HEK293 (cell line): ENCODE measurements around the gene PDK2.
A peak's percentile ranks its signal among the peaks of the same experiment; 100 is the strongest.

Experiments
- CTCF ChIA-PET: fragments of 350-600 bp; formaldehyde crosslinking; extraction: SDS; loops from one replicate; lab custom pipeline; 2021; ENCODE audit warnings: antibody characterized with exemption; lab: Yijun Ruan, JAX
- POLR2A ChIA-PET: fragments of 300-600 bp; formaldehyde crosslinking; extraction: SDS; loops from one replicate; lab custom pipeline; 2020; ENCODE audit warnings: antibody characterized with exemption, inconsistent platforms; lab: Yijun Ruan, JAX
- H3K27ac ChIP-seq: fragments of 200-500 bp; sonication (Bioruptor generic); 2 replicates; pipeline ENCODE4 v1.5.1; 2014; ENCODE audit warnings: low read depth, low read length, control low read depth, inconsistent platforms; ENCODE audit errors: extremely low read depth
- H3K36me3 ChIP-seq, 2 experiments: fragments of 200-500 bp in 1 of 2; sonication (Bioruptor generic) in 1 of 2; 1 replicate in 1 of 2; 2 replicates in 1 of 2; pipeline ENCODE4 v1.5.1; 2014 to 2017; ENCODE audit warnings: inconsistent platforms in 2 of 2, low read length in 2 of 2; ENCODE audit not compliant: control insufficient read depth in 2 of 2, insufficient read depth in 1 of 2
- H3K4me1 ChIP-seq: fragments of 200-500 bp; sonication (Bioruptor generic); 2 replicates; pipeline ENCODE4 v1.5.1; 2014; ENCODE audit warnings: mild to moderate bottlenecking, low read length, inconsistent platforms; ENCODE audit not compliant: control insufficient read depth, insufficient read depth
- H3K4me3 ChIP-seq: 2 replicates; pipeline ENCODE4 v1.5.1; 2011; ENCODE audit warnings: low read depth, mild to moderate bottlenecking, control low read depth, low read length, moderate library complexity
- H3K9me3 ChIP-seq: fragments of 200-500 bp; sonication (Bioruptor generic); 2 replicates; pipeline ENCODE4 v1.5.1; 2014; ENCODE audit warnings: low read depth, low read length, inconsistent platforms; ENCODE audit not compliant: control insufficient read depth, insufficient read depth
- EGR2 ChIP-seq: fragments of 450-650 bp; formaldehyde crosslinking; IDR thresholded peaks from 2 replicates; pipeline ENCODE4 v1.5.1; 2016; ENCODE audit warnings: low read depth, missing biosample characterization, missing genetic modification characterization
- GFI1B ChIP-seq: fragments of 450-650 bp; formaldehyde crosslinking; IDR thresholded peaks from 2 replicates; pipeline ENCODE4 v1.5.1; 2016; ENCODE audit warnings: missing biosample characterization, missing genetic modification characterization
- GLI4 ChIP-seq: fragments of 450-650 bp; formaldehyde crosslinking; IDR thresholded peaks from 2 replicates; pipeline ENCODE4 v1.5.1; 2016; ENCODE audit warnings: missing biosample characterization, missing genetic modification characterization
- GLIS2 ChIP-seq: fragments of 450-650 bp; formaldehyde crosslinking; IDR thresholded peaks from 2 replicates; pipeline ENCODE4 v1.5.1; 2016; ENCODE audit warnings: missing biosample characterization, missing genetic modification characterization
- KLF7 ChIP-seq: fragments of 450-650 bp; formaldehyde crosslinking; IDR thresholded peaks from 2 replicates; pipeline ENCODE4 v1.5.1; 2016; ENCODE audit warnings: missing biosample characterization, missing genetic modification characterization, borderline replicate concordance
- OSR2 ChIP-seq: fragments of 450-650 bp; formaldehyde crosslinking; IDR thresholded peaks from 2 replicates; pipeline ENCODE4 v1.5.1; 2016; ENCODE audit warnings: missing biosample characterization, missing genetic modification characterization
- SP2 ChIP-seq: fragments of 450-650 bp; formaldehyde crosslinking; IDR thresholded peaks from 2 replicates; pipeline ENCODE4 v1.5.1; 2016; ENCODE audit warnings: missing biosample characterization, missing genetic modification characterization
- SP3 ChIP-seq: fragments of 450-650 bp; formaldehyde crosslinking; IDR thresholded peaks from 2 replicates; pipeline ENCODE4 v1.5.1; 2016; ENCODE audit warnings: missing biosample characterization, missing genetic modification characterization
- ZBTB17 ChIP-seq: fragments of 450-650 bp; formaldehyde crosslinking; IDR thresholded peaks from 2 replicates; pipeline ENCODE4 v1.5.1; 2016; ENCODE audit warnings: missing biosample characterization, missing genetic modification characterization
- ZBTB48 ChIP-seq: fragments of 450-650 bp; formaldehyde crosslinking; IDR thresholded peaks from 2 replicates; pipeline ENCODE4 v1.5.1; 2016; ENCODE audit warnings: missing biosample characterization, missing genetic modification characterization
- ZFHX2 ChIP-seq: fragments of 450-650 bp; formaldehyde crosslinking; conservative IDR thresholded peaks from 2 replicates; pipeline ENCODE4 v1.5.1; 2016; ENCODE audit warnings: missing biosample characterization, missing genetic modification characterization
- ZNF140 ChIP-seq: fragments of 450-650 bp; formaldehyde crosslinking; IDR thresholded peaks from 2 replicates; pipeline ENCODE4 v1.5.1; 2016; ENCODE audit warnings: missing biosample characterization, missing genetic modification characterization
- ZNF2 ChIP-seq: fragments of 450-650 bp; formaldehyde crosslinking; IDR thresholded peaks from 2 replicates; pipeline ENCODE4 v1.5.1; 2016; ENCODE audit warnings: missing biosample characterization, missing genetic modification characterization
- ZNF341 ChIP-seq: fragments of 450-650 bp; formaldehyde crosslinking; IDR thresholded peaks from 2 replicates; pipeline ENCODE4; 2016; ENCODE audit warnings: low read depth, missing biosample characterization, missing genetic modification characterization
- ZNF350 ChIP-seq: fragments of 450-650 bp; formaldehyde crosslinking; IDR thresholded peaks from 2 replicates; pipeline ENCODE4 v1.5.0; 2017; ENCODE audit warnings: missing biosample characterization, mild to moderate bottlenecking, missing genetic modification characterization
- ZNF366 ChIP-seq: fragments of 450-650 bp; formaldehyde crosslinking; conservative IDR thresholded peaks from 2 replicates; pipeline ENCODE4 v1.5.1; 2016; ENCODE audit warnings: missing biosample characterization, missing genetic modification characterization
- ZNF521 ChIP-seq: fragments of 450-650 bp; formaldehyde crosslinking; IDR thresholded peaks from 2 replicates; pipeline ENCODE4 v1.5.1; 2017; ENCODE audit warnings: missing biosample characterization, mild to moderate bottlenecking, missing genetic modification characterization
- ZNF596 ChIP-seq: fragments of 450-650 bp; IDR thresholded peaks from 2 replicates; pipeline ENCODE4 v1.5.0; 2018; ENCODE audit warnings: missing biosample characterization, mild to moderate bottlenecking, missing genetic modification characterization, moderate library complexity
- ZNF600 ChIP-seq: fragments of 450-650 bp; formaldehyde crosslinking; IDR thresholded peaks from 2 replicates; pipeline ENCODE4 v1.5.1; 2016; ENCODE audit warnings: missing biosample characterization, missing genetic modification characterization
- ZSCAN23 ChIP-seq: fragments of 450-650 bp; formaldehyde crosslinking; IDR thresholded peaks from 2 replicates; pipeline ENCODE4 v1.5.1; 2016; ENCODE audit warnings: missing biosample characterization, missing genetic modification characterization
- ZSCAN30 ChIP-seq: fragments of 450-650 bp; IDR thresholded peaks from 2 replicates; pipeline ENCODE4 v1.5.1; 2018; ENCODE audit warnings: missing biosample characterization, mild to moderate bottlenecking, missing genetic modification characterization, moderate library complexity
- TF ChIP-seq, protein P1 (sequence below): fragments of 450-650 bp; formaldehyde crosslinking; IDR thresholded peaks from 2 replicates; pipeline ENCODE4 v1.5.1; 2017; ENCODE audit warnings: missing biosample characterization, mild to moderate bottlenecking, missing genetic modification characterization, moderate library complexity
- TF ChIP-seq, protein P2 (sequence below): fragments of 450-650 bp; formaldehyde crosslinking; IDR thresholded peaks from 2 replicates; pipeline ENCODE4 v1.5.0; 2017; ENCODE audit warnings: missing biosample characterization, missing genetic modification characterization, borderline replicate concordance
- TF ChIP-seq, protein P3 (sequence below): fragments of 450-650 bp; formaldehyde crosslinking; IDR thresholded peaks from 2 replicates; pipeline ENCODE4 v1.5.1; 2016; ENCODE audit warnings: missing biosample characterization, missing genetic modification characterization

PDK2 gene

DNA sequence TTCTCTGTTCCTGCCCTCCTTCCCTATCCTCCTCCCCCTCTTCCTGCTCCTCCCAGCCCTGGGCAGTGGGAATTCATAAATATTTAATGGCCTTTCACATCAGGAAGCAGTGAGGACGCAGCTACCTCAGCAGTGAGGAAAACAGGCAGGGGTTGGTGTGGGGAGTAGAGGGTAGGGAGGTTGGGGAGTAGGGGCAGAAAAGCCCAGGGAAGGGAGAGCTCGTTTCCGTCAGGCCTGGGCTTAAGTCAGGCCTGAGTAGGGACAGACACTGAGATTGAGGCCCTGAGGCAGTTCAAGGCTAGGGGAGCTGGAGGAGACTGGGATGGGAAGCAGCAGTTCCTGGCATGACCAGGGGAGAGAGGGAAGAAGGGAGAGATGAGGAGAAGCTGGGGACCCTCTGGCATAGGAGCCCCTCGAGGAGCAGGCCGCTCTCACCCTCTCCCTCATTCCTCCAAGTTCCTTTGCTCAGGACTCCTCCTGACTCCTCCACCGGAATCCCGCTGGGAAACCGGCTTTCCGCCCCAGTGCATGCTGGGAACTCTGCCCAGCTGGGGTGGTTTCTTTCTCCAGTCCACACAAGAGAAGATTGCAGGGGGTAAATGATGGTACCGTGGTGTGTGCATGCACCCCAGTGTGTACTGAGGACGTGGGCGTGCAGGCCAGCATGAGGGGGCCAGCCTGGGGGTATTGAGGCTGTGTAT, 28.6 kb downstream of the PDK2 start (continued):
- TF ChIP-seq GLI4: peak; percentile 53; the same call in 1 of the 2 replicates
- peak; percentile 43 for TF ChIP-seq SP3
- peak; percentile 75; the same call in 1 of the 2 replicates for TF ChIP-seq ZBTB48
- TF ChIP-seq OSR2: peak; percentile 83
- TF ChIP-seq ZSCAN30 (tag by site-specific recombination): no peak
- peak; percentile 13; the same call in 1 of the 2 replicates for TF ChIP-seq ZNF600 (tag by site-specific recombination)
- peak; percentile 64; the same call in 1 of the 2 replicates for TF ChIP-seq GLIS2 (tag by site-specific recombination)
- TF ChIP-seq KLF7 (tag by site-specific recombination): no peak
- TF ChIP-seq ZNF2 (tag by site-specific recombination): 0 out of 2 replicates have a peak, but pooled peaks have one; percentile 49
- TF ChIP-seq, all 188 proteins: peak for 18

DNA sequence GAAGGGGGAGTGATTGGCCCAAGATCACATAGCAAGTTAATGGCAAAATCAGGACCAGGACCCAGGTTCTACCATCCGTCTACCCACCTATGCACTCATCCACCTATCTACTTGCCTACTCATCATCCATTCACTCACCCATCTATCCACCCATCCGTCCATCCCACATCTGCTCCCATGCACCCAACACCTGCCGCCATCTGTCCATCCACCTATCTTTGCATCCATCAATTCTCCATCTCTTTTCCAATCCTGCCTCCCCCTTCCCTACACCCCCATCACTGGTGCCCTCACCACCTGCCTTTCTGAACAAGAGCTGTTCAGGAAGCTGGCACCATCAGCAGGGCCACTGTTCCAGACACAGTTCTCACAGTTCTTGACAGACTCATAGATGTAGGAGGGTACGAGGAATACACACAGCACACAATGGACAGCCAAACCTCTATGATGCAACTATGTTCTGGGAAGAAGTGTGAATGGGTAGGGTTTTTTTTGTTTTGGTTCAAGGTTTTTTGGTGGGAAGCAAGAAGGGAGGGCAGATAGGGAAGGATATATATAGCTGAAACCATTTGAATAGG, 30.4 kb downstream of the PDK2 start:
- Histone ChIP-seq H3K9me3 (no peaks in the 10 kb centered on the region), H3K27ac (no peak overlapping the region), H3K4me3 (no peak overlapping the region), H3K4me1 (peaks cover 13% of the 10 kb centered on the region), H3K36me3 (peaks cover 0 to 4% of the 10 kb centered on the region in 2 experiments; a peak in 1 of 3 replicates)
- TF ChIP-seq, protein P1, sequence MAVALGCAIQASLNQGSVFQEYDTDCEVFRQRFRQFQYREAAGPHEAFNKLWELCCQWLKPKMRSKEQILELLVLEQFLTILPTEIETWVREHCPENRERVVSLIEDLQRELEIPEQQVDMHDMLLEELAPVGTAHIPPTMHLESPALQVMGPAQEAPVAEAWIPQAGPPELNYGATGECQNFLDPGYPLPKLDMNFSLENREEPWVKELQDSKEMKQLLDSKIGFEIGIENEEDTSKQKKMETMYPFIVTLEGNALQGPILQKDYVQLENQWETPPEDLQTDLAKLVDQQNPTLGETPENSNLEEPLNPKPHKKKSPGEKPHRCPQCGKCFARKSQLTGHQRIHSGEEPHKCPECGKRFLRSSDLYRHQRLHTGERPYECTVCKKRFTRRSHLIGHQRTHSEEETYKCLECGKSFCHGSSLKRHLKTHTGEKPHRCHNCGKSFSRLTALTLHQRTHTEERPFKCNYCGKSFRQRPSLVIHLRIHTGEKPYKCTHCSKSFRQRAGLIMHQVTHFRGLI (tag by site-specific recombination): no peak
- TF ChIP-seq EGR2 (peak; percentile 64; the same call in 1 of the 2 replicates), ZFHX2 (tag by site-specific recombination) (0 out of 2 replicates have a peak, but pooled peaks have one; percentile 25), ZBTB17 (tag by site-specific recombination) (peak; percentile 43; the same call in 1 of the 2 replicates), ZNF366 (tag by site-specific recombination) (peak; percentile 57), ZNF350 (tag by site-specific recombination) (no peak)
- CTCF ChIA-PET: interaction anchor here (1.5 to 3.4 kb wide), 3 partner anchors 11 to 27 kb away, joined by 4 to 28 read pairs (median 15); no protein-coding TSS in a partner anchor
- POLR2A ChIA-PET: interaction anchor here (0.7 to 1.2 kb wide), 2 partner anchors 13 to 70 kb away, joined by 3 to 5 read pairs; partner anchors contain the start of gene ITGA3

DNA sequence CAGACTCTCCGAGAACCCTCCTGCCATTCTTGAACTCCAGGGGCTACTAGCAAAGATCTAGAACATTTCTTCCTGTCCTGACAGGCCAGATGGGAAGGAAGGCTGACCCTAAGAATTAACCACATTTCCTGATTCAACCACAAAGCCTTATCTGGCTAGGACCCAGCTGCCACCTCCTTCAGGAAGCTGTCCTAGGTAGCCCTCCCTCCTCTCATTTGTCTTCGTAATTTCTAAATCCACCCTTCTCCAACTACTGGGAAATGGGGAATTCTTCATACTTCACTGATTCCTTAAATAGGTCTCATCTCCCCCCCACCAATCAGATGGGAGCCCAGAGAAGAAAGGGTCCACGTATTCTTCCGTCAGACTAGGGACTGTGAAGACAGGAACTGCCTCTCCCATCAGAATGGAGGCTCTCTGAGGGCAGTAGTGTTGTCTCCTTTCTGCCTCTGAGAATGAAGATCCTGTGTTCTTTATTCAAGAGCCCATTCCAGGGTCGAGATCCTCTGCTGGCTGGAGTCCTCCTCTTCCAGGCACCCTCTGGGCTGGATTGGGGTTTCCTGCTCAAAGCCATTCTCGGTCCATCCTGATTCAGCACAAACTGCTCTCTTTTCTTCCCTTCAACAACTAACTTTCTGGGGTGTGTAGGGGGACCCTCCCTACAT, 32.7 kb downstream of the PDK2 start:
- CTCF ChIA-PET: interaction anchor here (0.6 to 2.4 kb wide), 2 partner anchors 13 to 50 kb away, joined by 3 to 15 read pairs; no protein-coding TSS in a partner anchor
- H3K36me3 ChIP-seq: peaks cover 0 to 4% of the 10 kb centered on the region in 2 experiments; a peak in 1 of 3 replicates
- no peaks in the 10 kb centered on the region for H3K9me3 ChIP-seq
- no peak overlapping the region for H3K27ac ChIP-seq
- POLR2A ChIA-PET: interaction anchor here (0.7 to 0.8 kb wide), 2 partner anchors 20 to 24 kb away, joined by 3 to 6 read pairs; no protein-coding TSS in a partner anchor
- peaks cover 13% of the 10 kb centered on the region for H3K4me1 ChIP-seq
- H3K4me3 ChIP-seq: no peak overlapping the region
- TF ChIP-seq SP2 (tag by site-specific recombination): no peak
- no peak for TF ChIP-seq ZSCAN23
- TF ChIP-seq GLI4: no peak
- TF ChIP-seq, protein P2, sequence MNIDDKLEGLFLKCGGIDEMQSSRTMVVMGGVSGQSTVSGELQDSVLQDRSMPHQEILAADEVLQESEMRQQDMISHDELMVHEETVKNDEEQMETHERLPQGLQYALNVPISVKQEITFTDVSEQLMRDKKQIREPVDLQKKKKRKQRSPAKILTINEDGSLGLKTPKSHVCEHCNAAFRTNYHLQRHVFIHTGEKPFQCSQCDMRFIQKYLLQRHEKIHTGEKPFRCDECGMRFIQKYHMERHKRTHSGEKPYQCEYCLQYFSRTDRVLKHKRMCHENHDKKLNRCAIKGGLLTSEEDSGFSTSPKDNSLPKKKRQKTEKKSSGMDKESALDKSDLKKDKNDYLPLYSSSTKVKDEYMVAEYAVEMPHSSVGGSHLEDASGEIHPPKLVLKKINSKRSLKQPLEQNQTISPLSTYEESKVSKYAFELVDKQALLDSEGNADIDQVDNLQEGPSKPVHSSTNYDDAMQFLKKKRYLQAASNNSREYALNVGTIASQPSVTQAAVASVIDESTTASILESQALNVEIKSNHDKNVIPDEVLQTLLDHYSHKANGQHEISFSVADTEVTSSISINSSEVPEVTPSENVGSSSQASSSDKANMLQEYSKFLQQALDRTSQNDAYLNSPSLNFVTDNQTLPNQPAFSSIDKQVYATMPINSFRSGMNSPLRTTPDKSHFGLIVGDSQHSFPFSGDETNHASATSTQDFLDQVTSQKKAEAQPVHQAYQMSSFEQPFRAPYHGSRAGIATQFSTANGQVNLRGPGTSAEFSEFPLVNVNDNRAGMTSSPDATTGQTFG (tag by site-specific recombination): no peak
- TF ChIP-seq ZNF140 (tag by site-specific recombination): no peak
- TF ChIP-seq ZNF596 (tag by site-specific recombination): no peak
- TF ChIP-seq GFI1B (tag by site-specific recombination): no peak
- no peak for TF ChIP-seq ZNF521 (tag by site-specific recombination)
- no peak for TF ChIP-seq ZNF350 (tag by site-specific recombination)
- TF ChIP-seq ZNF341 (tag by site-specific recombination): peak; percentile 49
- TF ChIP-seq, protein P3, sequence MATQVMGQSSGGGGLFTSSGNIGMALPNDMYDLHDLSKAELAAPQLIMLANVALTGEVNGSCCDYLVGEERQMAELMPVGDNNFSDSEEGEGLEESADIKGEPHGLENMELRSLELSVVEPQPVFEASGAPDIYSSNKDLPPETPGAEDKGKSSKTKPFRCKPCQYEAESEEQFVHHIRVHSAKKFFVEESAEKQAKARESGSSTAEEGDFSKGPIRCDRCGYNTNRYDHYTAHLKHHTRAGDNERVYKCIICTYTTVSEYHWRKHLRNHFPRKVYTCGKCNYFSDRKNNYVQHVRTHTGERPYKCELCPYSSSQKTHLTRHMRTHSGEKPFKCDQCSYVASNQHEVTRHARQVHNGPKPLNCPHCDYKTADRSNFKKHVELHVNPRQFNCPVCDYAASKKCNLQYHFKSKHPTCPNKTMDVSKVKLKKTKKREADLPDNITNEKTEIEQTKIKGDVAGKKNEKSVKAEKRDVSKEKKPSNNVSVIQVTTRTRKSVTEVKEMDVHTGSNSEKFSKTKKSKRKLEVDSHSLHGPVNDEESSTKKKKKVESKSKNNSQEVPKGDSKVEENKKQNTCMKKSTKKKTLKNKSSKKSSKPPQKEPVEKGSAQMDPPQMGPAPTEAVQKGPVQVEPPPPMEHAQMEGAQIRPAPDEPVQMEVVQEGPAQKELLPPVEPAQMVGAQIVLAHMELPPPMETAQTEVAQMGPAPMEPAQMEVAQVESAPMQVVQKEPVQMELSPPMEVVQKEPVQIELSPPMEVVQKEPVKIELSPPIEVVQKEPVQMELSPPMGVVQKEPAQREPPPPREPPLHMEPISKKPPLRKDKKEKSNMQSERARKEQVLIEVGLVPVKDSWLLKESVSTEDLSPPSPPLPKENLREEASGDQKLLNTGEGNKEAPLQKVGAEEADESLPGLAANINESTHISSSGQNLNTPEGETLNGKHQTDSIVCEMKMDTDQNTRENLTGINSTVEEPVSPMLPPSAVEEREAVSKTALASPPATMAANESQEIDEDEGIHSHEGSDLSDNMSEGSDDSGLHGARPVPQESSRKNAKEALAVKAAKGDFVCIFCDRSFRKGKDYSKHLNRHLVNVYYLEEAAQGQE (tag by site-specific recombination): peak; percentile 69
